HEK293T (cell line): ENCODE data around the gene RUNX3.

Experiments used
- ARNT ChIP-seq: fragments of 450-650 bp; IDR thresholded peaks from 2 replicates; pipeline ENCODE4 v1.6.1; 2017; ENCODE audit warnings: mild to moderate bottlenecking
- BHLHE40 ChIP-seq: fragments of 450-650 bp; IDR thresholded peaks from 2 replicates; pipeline ENCODE4 v1.6.1; 2016; ENCODE audit warnings: mild to moderate bottlenecking, moderate library complexity, borderline replicate concordance
- FOXA1 ChIP-seq: fragments of 450-650 bp; IDR thresholded peaks from 2 replicates; pipeline ENCODE4 v1.6.1; 2016; ENCODE audit warnings: mild to moderate bottlenecking
- FOXM1 ChIP-seq: fragments of 450-650 bp; IDR thresholded peaks from 2 replicates; pipeline ENCODE4 v1.6.1; 2017; ENCODE audit warnings: mild to moderate bottlenecking, borderline replicate concordance
- LEF1 ChIP-seq: fragments of 450-650 bp; IDR thresholded peaks from 2 replicates; pipeline ENCODE4 v1.6.1; 2017; ENCODE audit warnings: mild to moderate bottlenecking, borderline replicate concordance
- NFRKB ChIP-seq: fragments of 450-650 bp; IDR thresholded peaks from 2 replicates; pipeline ENCODE4 v1.6.1; 2016; ENCODE audit warnings: mild to moderate bottlenecking, moderate library complexity
- SUZ12 ChIP-seq: fragments of 450-650 bp; IDR thresholded peaks from 2 replicates; pipeline ENCODE4 v1.6.1; 2016; ENCODE audit warnings: mild to moderate bottlenecking
- TARDBP ChIP-seq: fragments of 450-650 bp; IDR thresholded peaks from 2 replicates; pipeline ENCODE4 v1.6.1; 2016
- ZNF384 ChIP-seq: fragments of 450-650 bp; IDR thresholded peaks from 2 replicates; pipeline ENCODE4 v1.6.1; 2016

GRCh38 chr1:24959623-24959975 lies 29.5 kb upstream of the RUNX3 start:
- TF ChIP-seq TARDBP (no peak), BHLHE40 (no peak), FOXA1 (no peak), NFRKB (no peak), LEF1 (no peak), SUZ12 (no peak), ARNT (no peak), ZNF384 (no peak), FOXM1 (no peak)
